Thoracic aorta (tissue), 2 donors: ENCODE measurements around the gene FLCN. TPM values are rescaled to one million over a fixed set of nuclear protein-coding genes. Genes with fewer than 3 reads are reported as not detected.

Experiments
- ATAC-seq: fragments of 150-250 bp; one replicate; pipeline ENCODE4 v1.8.0; 2017; ENCODE audit warnings: low read depth; ENCODE audit not compliant: insufficient number of reproducible peaks, low FRiP score
- DNase-seq: peaks from one replicate; pipeline ENCODE4 v3.0.0-alpha.2; 2020; ENCODE audit warnings: low spot score
- H3K27ac ChIP-seq, 2 donors: fragments of 200-600 bp; sonication (generic); 1 replicate in 1 of 2; 2 replicates in 1 of 2; pipeline ENCODE4 v1.5.1; 2016; ENCODE audit warnings: mild to moderate bottlenecking in 2 of 2, moderate library complexity in 2 of 2
- H3K27me3 ChIP-seq: fragments of 200-600 bp; sonication (generic); replicated peaks from 2 replicates; pipeline ENCODE4 v1.6.0; 2016; ENCODE audit warnings: mild to moderate bottlenecking; ENCODE audit not compliant: insufficient read depth
- H3K36me3 ChIP-seq: fragments of 200-600 bp; sonication (generic); one replicate; pipeline ENCODE4 v1.5.1; 2016
- H3K4me1 ChIP-seq, 2 donors: fragments of 200-600 bp; sonication (generic); 1 replicate in 1 of 2; 2 replicates in 1 of 2; pipeline versions ENCODE4 v1.5.1 to v1.6.0; 2016; ENCODE audit warnings: low read depth in 2 of 2, mild to moderate bottlenecking in 1 of 2; ENCODE audit not compliant: control insufficient read depth in 1 of 2
- H3K4me3 ChIP-seq: fragments of 200-600 bp; sonication (generic); 2 replicates; pipeline ENCODE4 v1.5.1; 2016; ENCODE audit warnings: mild to moderate bottlenecking
- H3K9me3 ChIP-seq: fragments of 200-600 bp; sonication (generic); 2 replicates; pipeline ENCODE4 v1.5.1; 2016
- total RNA-seq, 2 donors: library from RNA; depleted of rRNA; stranded (reverse); fragments of >200 nt; gene quantifications; one replicate each; pipeline versions ENCODE4 v1.1.0 to v1.2.3, GENCODE V29; 2016
- TF ChIP-seq, protein P1 (sequence below): fragments of 200-600 bp; sonication (generic); IDR thresholded peaks from one replicate; pipeline ENCODE4 v1.5.1; 2019; ENCODE audit warnings: antibody characterized with exemption

FLCN gene
- total RNA-seq, 2 donors from 2014 or later: 64.3 to 123 TPM

GRCh38 chr17:17275971-17276370, 39.0 kb upstream of the FLCN start:
- Histone ChIP-seq H3K4me1 (peaks cover 11 to 30% of the 10 kb centered on the region in 2 donors), H3K27me3 (no peaks in the 10 kb centered on the region), H3K36me3 (peaks cover 23% of the 10 kb centered on the region), H3K4me3 (no peak overlapping the region), H3K9me3 (no peaks in the 10 kb centered on the region), H3K27ac (no peak overlapping the region)
- ATAC-seq (no peak), DNase-seq (no peak)
- TF ChIP-seq, protein P1, sequence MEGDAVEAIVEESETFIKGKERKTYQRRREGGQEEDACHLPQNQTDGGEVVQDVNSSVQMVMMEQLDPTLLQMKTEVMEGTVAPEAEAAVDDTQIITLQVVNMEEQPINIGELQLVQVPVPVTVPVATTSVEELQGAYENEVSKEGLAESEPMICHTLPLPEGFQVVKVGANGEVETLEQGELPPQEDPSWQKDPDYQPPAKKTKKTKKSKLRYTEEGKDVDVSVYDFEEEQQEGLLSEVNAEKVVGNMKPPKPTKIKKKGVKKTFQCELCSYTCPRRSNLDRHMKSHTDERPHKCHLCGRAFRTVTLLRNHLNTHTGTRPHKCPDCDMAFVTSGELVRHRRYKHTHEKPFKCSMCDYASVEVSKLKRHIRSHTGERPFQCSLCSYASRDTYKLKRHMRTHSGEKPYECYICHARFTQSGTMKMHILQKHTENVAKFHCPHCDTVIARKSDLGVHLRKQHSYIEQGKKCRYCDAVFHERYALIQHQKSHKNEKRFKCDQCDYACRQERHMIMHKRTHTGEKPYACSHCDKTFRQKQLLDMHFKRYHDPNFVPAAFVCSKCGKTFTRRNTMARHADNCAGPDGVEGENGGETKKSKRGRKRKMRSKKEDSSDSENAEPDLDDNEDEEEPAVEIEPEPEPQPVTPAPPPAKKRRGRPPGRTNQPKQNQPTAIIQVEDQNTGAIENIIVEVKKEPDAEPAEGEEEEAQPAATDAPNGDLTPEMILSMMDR: no peak

- Histone ChIP-seq H3K4me3 (no peak overlapping the region), H3K9me3 (no peaks in the 10 kb centered on the region), H3K4me1 (no peaks in the 10 kb centered on the region), H3K36me3 (peaks cover 63% of the 10 kb centered on the region), H3K27me3 (no peaks in the 10 kb centered on the region), H3K27ac (no peak overlapping the region)
- ATAC-seq (no peak), DNase-seq (no peak)
- TF ChIP-seq, protein P1: no peak
These were observed 33.2 kb upstream of the FLCN start for GRCh38 chr17:17269926-17270773.

DNA sequence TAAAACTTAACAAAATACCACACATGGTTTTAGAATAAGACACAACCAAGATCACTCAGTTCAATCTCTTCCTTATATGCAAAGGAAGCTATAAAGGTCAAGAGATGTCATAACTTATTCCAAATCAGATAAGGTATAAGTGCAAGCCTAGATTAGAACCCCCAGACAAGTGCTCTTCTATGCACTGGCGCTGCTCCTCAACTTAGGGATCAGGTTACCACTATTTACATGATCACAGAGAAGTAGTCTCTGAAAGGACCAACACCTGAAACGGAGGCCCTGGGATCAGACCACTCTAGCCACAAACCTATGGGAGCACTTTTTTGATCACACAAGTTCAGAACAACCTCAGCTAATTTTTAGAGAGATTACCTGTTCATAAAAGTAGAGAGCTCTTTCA, 27.5 kb upstream of the FLCN start:
- Histone ChIP-seq H3K4me3 (no peak overlapping the region), H3K27ac (no peak overlapping the region), H3K27me3 (no peaks in the 10 kb centered on the region), H3K4me1 (no peaks in the 10 kb centered on the region), H3K9me3 (no peaks in the 10 kb centered on the region), H3K36me3 (peaks cover 70% of the 10 kb centered on the region)
- no peak for ATAC-seq
- no peak for DNase-seq
- TF ChIP-seq, protein P1: no peak

- Histone ChIP-seq H3K9me3 (no peaks in the 10 kb centered on the region), H3K4me3 (no peak overlapping the region), H3K36me3 (peaks cover 60% of the 10 kb centered on the region), H3K27ac (no peak overlapping the region), H3K4me1 (no peaks in the 10 kb centered on the region), H3K27me3 (no peaks in the 10 kb centered on the region)
- no peak for ATAC-seq
- TF ChIP-seq, protein P1: no peak
- no peak for DNase-seq
These were observed 22.0 kb upstream of the FLCN start for GRCh38 chr17:17258998-17259397.

- TF ChIP-seq, protein P1: no peak
- no peaks in the 10 kb centered on the region for H3K9me3 ChIP-seq
- H3K4me1 ChIP-seq: no peaks in the 10 kb centered on the region
- H3K36me3 ChIP-seq: peaks cover 63% of the 10 kb centered on the region
- DNase-seq (no peak), ATAC-seq (no peak)
- no peaks in the 10 kb centered on the region for H3K27me3 ChIP-seq
- H3K4me3 ChIP-seq: no peak overlapping the region
- no peak overlapping the region for H3K27ac ChIP-seq
These were observed 21.0 kb upstream of the FLCN start for GRCh38 chr17:17258011-17258410.
